Lower leg skin (tissue), 4 donors: ENCODE results near the gene RASGRP2. TPM values are rescaled to one million over a fixed set of nuclear protein-coding genes. Genes with fewer than 3 reads are reported as not detected.

Source experiments
- DNase-seq, 2 donors: peaks; one replicate each; pipeline ENCODE4 v3.0.0-alpha.2; 2019; ENCODE audit warnings: low spot score in 2 of 2
- H3K4me3 ChIP-seq: fragments of 200-600 bp; sonication (generic); 2 replicates; pipeline ENCODE4 v1.5.1; 2017; ENCODE audit warnings: mild to moderate bottlenecking, low read depth; ENCODE audit not compliant: poor library complexity, severe bottlenecking
- POLR2A ChIP-seq, 2 donors: fragments of 450-650 bp; IDR thresholded peaks; one replicate each; pipeline ENCODE4 v1.6.1; 2016 to 2017; ENCODE audit warnings: antibody characterized with exemption in 2 of 2, mild to moderate bottlenecking in 1 of 2, moderate library complexity in 1 of 2
- WGBS, 2 donors: methylation state at CpG; one replicate each; pipeline ENCODE4 v1.1.5; 2018; 5-methylcytosine and 5-hydroxymethylcytosine counted together
- intact Hi-C: fragments of 100-400 bp; cut with DNase I; formaldehyde crosslinking; loops from one replicate; pipeline ENCODE4 v1.15.0; 2023; ENCODE audit warnings: low total_unique reads
- total RNA-seq, 4 donors: library from RNA; depleted of rRNA; stranded (reverse); fragments of >200 nt; gene quantifications; one replicate each; pipeline ENCODE4 v1.1.0, GENCODE V29; 2016
- TF ChIP-seq, protein P1 (sequence below), 3 donors: fragments of 450-650 bp; IDR thresholded peaks; one replicate each; pipeline ENCODE4 v1.5.1; 2016; ENCODE audit warnings: antibody characterized with exemption in 3 of 3, mild to moderate bottlenecking in 3 of 3, moderate library complexity in 2 of 3

Gene RASGRP2
- total RNA-seq, 4 donors from 2014 or later = 1.1 to 10.0 (median 5.0) TPM

GRCh38 chr11:64718780-64719124 is 25.2 kb downstream of the RASGRP2 start:
- TF ChIP-seq, protein P1, sequence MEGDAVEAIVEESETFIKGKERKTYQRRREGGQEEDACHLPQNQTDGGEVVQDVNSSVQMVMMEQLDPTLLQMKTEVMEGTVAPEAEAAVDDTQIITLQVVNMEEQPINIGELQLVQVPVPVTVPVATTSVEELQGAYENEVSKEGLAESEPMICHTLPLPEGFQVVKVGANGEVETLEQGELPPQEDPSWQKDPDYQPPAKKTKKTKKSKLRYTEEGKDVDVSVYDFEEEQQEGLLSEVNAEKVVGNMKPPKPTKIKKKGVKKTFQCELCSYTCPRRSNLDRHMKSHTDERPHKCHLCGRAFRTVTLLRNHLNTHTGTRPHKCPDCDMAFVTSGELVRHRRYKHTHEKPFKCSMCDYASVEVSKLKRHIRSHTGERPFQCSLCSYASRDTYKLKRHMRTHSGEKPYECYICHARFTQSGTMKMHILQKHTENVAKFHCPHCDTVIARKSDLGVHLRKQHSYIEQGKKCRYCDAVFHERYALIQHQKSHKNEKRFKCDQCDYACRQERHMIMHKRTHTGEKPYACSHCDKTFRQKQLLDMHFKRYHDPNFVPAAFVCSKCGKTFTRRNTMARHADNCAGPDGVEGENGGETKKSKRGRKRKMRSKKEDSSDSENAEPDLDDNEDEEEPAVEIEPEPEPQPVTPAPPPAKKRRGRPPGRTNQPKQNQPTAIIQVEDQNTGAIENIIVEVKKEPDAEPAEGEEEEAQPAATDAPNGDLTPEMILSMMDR (IDR thresholded peaks at IDR 0.05) = no peak
- 52 to 59% methylated on average over 4 of the region's 4 CpGs for WGBS, 2 donors
- intact Hi-C loops = no loop called here
- no peak for DNase-seq
- H3K4me3 ChIP-seq = no peak overlapping the region

GRCh38 chr11:64718084-64718779 is 25.7 kb downstream of the RASGRP2 start:
- no peak for TF ChIP-seq POLR2A (IDR thresholded peaks at IDR 0.05)
- TF ChIP-seq, protein P1 (IDR thresholded peaks at IDR 0.05) = no peak
- no peak overlapping the region for H3K4me3 ChIP-seq
- intact Hi-C loops = no loop called here
- DNase-seq = no peak
- WGBS, 2 donors = 68 to 70% methylated on average over 15 of the region's 15 CpGs

DNA sequence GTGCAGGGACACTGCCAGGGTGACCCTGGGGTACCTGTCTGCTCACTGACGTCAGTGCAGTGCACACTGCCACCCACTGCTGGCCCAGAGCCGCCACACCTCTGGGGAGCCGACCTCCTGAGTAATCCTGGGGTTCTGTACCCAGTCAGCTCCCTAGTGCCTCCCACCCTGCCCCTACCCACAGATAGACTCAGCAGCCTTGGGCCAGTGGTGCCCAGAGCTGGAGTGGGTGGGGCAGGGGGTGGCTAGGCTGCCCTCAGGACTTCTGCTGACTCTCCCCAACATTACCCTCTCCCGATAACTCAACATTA is 26.7 kb downstream of the RASGRP2 start:
- intact Hi-C loops = no loop called here
- DNase-seq = no peak
- no peak overlapping the region for H3K4me3 ChIP-seq
- WGBS, 2 donors = 55 to 61% methylated on average over 4 of the region's 4 CpGs
- TF ChIP-seq, protein P1 (IDR thresholded peaks at IDR 0.05) = no peak
- TF ChIP-seq POLR2A (IDR thresholded peaks at IDR 0.05) = no peak

DNA sequence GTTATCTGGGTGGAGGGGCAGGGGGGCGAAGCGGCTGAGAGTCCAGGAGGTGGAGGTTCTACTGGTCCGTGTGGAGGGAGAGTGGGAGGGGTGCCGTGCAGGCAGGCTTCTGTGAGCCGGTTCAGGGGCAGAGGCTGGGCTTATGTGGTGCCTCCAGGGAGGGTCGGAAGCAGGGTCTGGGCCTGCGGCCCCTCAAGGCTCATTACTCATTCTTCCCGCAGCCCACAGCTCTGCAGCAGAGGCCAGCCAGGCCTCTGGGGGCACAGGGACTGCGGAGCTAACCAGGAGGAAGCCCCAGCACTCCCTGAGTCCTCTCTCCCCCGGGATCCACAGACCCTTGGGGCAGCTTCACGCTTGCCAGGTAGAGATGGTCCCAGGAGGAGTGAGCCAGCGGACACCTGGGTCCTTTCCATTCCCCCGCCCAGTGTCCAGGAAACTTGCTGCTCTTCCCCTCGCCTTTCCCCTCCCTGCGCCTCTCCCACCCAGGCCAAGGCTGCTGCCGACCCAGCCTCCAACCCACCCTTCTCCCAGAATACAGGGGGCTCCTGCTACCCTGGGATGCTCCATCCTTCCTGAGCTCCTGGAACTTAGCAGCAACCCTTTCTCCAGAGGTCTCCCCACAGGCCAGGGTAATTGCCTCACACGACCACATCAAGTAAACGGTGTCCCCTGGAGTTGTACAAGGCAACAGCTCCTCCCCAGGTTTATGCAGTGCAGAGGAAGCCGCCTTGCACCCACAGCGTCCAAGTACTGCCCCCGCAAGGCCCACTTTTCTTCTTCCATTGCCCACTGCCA is 27.3 kb downstream of the RASGRP2 start:
- DNase-seq = no peak
- intact Hi-C loops = no loop called here

GRCh38 chr11:64715756-64716472 is 28.0 kb downstream of the RASGRP2 start:
- intact Hi-C loops = no loop called here
- no peak overlapping the region for H3K4me3 ChIP-seq
- 41 to 42% methylated on average over 13 of the region's 13 CpGs for WGBS, 2 donors
- no peak for DNase-seq
- no peak for TF ChIP-seq POLR2A (IDR thresholded peaks at IDR 0.05)
- TF ChIP-seq, protein P1 (IDR thresholded peaks at IDR 0.05) = no peak

More for the DNA sequence above, 27.3 kb downstream of the RASGRP2 start:
- WGBS, 2 donors = 43 to 48% methylated on average over 20 to 21 of the region's 21 CpGs
- TF ChIP-seq, protein P1 (IDR thresholded peaks at IDR 0.05) = no peak
- TF ChIP-seq POLR2A (IDR thresholded peaks at IDR 0.05) = no peak
- no peak overlapping the region for H3K4me3 ChIP-seq
